GM19468 (cell line): ENCODE results near the gene OR4A5.
"Not testable (repeated sequence)": the region's sequence is repeated elsewhere in the genome, so short reads cannot be mapped to it uniquely, and the experiment has no call there.

ENCODE experiments used
- ATAC-seq: cut with Tn5 transposase; IDR thresholded peaks from one replicate; pipeline ENCODE4 v1.9.1; 2021; ENCODE audit warnings: mild to moderate bottlenecking, moderate library complexity, moderate number of reproducible peaks; ENCODE audit not compliant: unreplicated experiment; ENCODE audit errors: extremely low read depth

OR4A5 gene, protein sequence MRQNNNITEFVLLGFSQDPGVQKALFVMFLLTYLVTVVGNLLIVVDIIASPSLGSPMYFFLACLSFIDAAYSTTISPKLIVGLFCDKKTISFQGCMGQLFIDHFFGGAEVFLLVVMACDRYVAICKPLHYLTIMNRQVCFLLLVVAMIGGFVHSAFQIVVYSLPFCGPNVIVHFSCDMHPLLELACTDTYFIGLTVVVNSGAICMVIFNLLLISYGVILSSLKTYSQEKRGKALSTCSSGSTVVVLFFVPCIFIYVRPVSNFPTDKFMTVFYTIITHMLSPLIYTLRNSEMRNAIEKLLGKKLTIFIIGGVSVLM

DNA sequence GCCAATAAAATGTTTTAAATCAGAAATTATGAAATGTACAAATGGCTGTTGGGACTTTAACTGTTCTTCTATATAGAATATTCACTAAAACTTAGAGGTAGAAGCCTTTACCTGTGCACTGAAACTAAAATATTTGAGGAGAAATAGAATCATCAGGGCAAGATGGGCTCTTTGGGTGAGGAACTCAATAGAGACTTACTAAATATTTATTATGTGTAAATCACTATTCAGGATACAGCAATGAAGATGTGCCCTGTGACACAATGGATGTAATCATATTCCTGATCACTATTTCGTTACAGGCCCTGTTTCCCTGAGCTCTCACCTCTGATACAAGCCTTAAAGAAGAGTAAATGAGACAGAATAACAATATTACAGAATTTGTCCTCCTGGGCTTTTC lies at the start of gene OR4A5:
OR4A5 (plus strand) TSS at position 301 of the 400 bp plus-strand sequence; CDS start at position 354, 53 bp downstream.
- ATAC-seq: not testable (repeated sequence)

DNA sequence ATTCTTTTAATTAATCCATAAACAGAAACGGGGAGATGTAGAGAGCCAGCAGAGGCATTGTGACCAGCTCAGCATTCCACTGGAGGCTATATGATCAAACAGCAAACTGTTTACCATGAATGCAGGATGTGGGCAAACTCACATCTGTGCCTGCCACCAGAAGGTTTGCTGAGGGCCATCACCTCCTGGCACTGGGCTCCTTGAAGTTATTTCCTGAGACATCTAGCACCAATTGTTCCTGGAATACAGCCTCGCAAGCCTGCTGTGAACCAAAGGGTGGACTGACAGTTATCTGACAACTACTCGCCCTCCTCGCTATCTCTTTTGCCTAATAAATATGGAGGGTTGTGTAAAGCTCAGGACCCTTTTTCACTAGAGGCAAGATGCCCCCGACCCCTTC lies 13.5 kb downstream of the OR4A5 start:
- ATAC-seq: not testable (repeated sequence)
